ENCODE data around the gene CHCHD3. TPM values are rescaled to one million over a fixed set of nuclear protein-coding genes. Genes with fewer than 3 reads are reported as not detected.

Gene CHCHD3
- total RNA-seq, 1 experiment from 2014 or later = 102 TPM

DNA sequence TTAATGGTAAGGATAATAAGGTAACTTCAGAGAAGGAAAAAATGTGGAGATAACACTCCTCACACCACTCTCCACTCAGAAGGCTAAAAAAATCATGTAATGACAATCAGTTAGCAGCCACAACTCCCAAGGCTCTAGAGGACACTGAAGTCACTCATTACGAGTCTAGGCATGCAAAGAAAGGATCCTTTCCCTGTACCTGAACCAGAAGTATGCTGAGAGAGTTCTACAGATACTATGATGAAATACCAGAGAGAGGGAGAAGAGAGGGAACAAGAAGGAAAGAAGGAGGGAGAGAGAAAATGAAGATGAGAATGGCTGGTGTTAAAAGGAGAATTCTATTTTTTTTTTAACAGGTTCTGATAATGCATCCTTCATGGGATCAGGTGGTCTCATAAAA is 281.4 kb downstream of the CHCHD3 start:
- TF ChIP-seq, protein P1, sequence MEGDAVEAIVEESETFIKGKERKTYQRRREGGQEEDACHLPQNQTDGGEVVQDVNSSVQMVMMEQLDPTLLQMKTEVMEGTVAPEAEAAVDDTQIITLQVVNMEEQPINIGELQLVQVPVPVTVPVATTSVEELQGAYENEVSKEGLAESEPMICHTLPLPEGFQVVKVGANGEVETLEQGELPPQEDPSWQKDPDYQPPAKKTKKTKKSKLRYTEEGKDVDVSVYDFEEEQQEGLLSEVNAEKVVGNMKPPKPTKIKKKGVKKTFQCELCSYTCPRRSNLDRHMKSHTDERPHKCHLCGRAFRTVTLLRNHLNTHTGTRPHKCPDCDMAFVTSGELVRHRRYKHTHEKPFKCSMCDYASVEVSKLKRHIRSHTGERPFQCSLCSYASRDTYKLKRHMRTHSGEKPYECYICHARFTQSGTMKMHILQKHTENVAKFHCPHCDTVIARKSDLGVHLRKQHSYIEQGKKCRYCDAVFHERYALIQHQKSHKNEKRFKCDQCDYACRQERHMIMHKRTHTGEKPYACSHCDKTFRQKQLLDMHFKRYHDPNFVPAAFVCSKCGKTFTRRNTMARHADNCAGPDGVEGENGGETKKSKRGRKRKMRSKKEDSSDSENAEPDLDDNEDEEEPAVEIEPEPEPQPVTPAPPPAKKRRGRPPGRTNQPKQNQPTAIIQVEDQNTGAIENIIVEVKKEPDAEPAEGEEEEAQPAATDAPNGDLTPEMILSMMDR (IDR thresholded peaks at IDR 0.05; ENCODE audit: insufficient read depth in 1 of 2, low read depth in 1 of 2, low read length in 1 of 2, severe bottlenecking in 1 of 2, unreplicated experiment in 1 of 2) = no peak
- no peak overlapping the region for H3K4me3 Mint-ChIP-seq (ENCODE audit: unreplicated experiment)
- no peak overlapping the region for H3K27ac Mint-ChIP-seq (ENCODE audit: unreplicated experiment)
- BruUV-seq (replicated peaks) = no TSS peak
- no peaks in the 10 kb centered on the region for H3K9me3 Mint-ChIP-seq (ENCODE audit: unreplicated experiment)
- Histone ChIP-seq H3K9me3 (no peaks in the 10 kb centered on the region), H3K27me3 (replicated peaks; ENCODE audit: control insufficient read depth, insufficient read depth, low read length) (no peaks in the 10 kb centered on the region), H3K36me3 (ENCODE audit: control insufficient read depth, insufficient read depth, low read length) (no peaks in the 10 kb centered on the region), H3K4me1 (no peaks in the 10 kb centered on the region), H3K4me3 (ENCODE audit: low read depth, low read length) (no peak overlapping the region)
- DNase-seq = no peak
- ChIA-PET POLR2A (no interaction called here), CTCF (no interaction called here)
- no peaks in the 10 kb centered on the region for H3K4me1 Mint-ChIP-seq (ENCODE audit: low read depth, unreplicated experiment)
- no peaks in the 10 kb centered on the region for H3K36me3 Mint-ChIP-seq (ENCODE audit: insufficient read depth, unreplicated experiment)
- no peaks in the 10 kb centered on the region for H3K27me3 Mint-ChIP-seq (ENCODE audit: insufficient read depth, unreplicated experiment)
- intact Hi-C loops (cut with micrococcal nuclease; ENCODE audit: unreplicated experiment) = no loop called here

DNA sequence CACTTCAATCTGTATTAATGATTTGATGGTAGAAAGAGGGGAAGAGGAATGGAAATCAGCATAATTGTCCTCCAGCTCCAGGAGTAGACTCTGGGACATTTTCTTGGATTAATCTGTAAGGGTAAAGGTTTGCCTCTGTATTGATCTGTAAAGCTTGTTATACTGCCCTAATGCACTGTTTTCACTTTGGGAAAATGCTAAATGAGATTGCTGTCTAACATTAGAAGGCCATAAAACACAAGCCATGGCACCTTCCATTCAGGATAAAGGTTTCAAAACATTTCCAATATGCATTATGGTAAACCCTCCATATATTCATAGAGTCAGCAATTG is 282.8 kb downstream of the CHCHD3 start:
- H3K4me3 Mint-ChIP-seq (ENCODE audit: unreplicated experiment) = no peak overlapping the region
- Histone ChIP-seq H3K4me3 (ENCODE audit: low read depth, low read length) (no peak overlapping the region), H3K9me3 (no peaks in the 10 kb centered on the region), H3K27me3 (replicated peaks; ENCODE audit: control insufficient read depth, insufficient read depth, low read length) (no peaks in the 10 kb centered on the region), H3K36me3 (ENCODE audit: control insufficient read depth, insufficient read depth, low read length) (no peaks in the 10 kb centered on the region; the same call in 1 of the 2 replicates), H3K4me1 (no peaks in the 10 kb centered on the region)
- intact Hi-C loops (cut with micrococcal nuclease; ENCODE audit: unreplicated experiment) = no loop called here
- ChIA-PET POLR2A (no interaction called here), CTCF (no interaction called here)
- H3K27ac Mint-ChIP-seq (ENCODE audit: unreplicated experiment) = no peak overlapping the region
- no TSS peak for BruUV-seq (replicated peaks)
- TF ChIP-seq, protein P1 (IDR thresholded peaks at IDR 0.05; ENCODE audit: insufficient read depth in 1 of 2, low read depth in 1 of 2, low read length in 1 of 2, severe bottlenecking in 1 of 2, unreplicated experiment in 1 of 2) = no peak
- no peak for DNase-seq
- H3K4me1 Mint-ChIP-seq (ENCODE audit: low read depth, unreplicated experiment) = no peaks in the 10 kb centered on the region
- peaks cover 4% of the 10 kb centered on the region for H3K36me3 Mint-ChIP-seq (ENCODE audit: insufficient read depth, unreplicated experiment)
- no peaks in the 10 kb centered on the region for H3K9me3 Mint-ChIP-seq (ENCODE audit: unreplicated experiment)
- H3K27me3 Mint-ChIP-seq (ENCODE audit: insufficient read depth, unreplicated experiment) = no peaks in the 10 kb centered on the region

DNA sequence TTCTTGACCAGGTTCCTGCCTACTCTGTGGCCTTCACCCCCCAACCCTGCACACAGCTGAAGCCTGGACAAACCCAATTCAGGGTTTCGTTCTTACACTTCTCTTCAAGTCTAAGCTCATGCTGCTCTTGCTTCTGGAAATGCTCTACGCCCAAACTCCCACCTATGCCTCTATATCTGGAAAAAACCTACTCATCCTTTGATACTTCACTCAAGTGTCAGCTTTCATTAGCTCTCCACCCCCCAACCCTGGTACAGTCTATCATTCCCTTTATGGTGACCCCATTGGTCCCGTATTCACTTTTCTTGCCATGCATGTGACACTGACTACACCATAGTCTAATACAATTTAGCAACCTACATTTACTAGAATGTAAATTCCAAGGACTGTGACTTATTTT is 284.7 kb downstream of the CHCHD3 start:
- Mint-ChIP-seq H3K27ac (ENCODE audit: unreplicated experiment) (peak overlapping the region; percentile 33), H3K4me1 (ENCODE audit: low read depth, unreplicated experiment) (no peaks in the 10 kb centered on the region), H3K4me3 (ENCODE audit: unreplicated experiment) (no peak overlapping the region), H3K36me3 (ENCODE audit: insufficient read depth, unreplicated experiment) (peaks cover 4% of the 10 kb centered on the region), H3K9me3 (ENCODE audit: unreplicated experiment) (no peaks in the 10 kb centered on the region), H3K27me3 (ENCODE audit: insufficient read depth, unreplicated experiment) (no peaks in the 10 kb centered on the region)
- Histone ChIP-seq H3K4me1 (no peaks in the 10 kb centered on the region), H3K27me3 (replicated peaks; ENCODE audit: control insufficient read depth, insufficient read depth, low read length) (no peaks in the 10 kb centered on the region), H3K4me3 (ENCODE audit: low read depth, low read length) (no peak overlapping the region), H3K36me3 (ENCODE audit: control insufficient read depth, insufficient read depth, low read length) (peaks cover 3% of the 10 kb centered on the region; the same call in 1 of the 2 replicates), H3K9me3 (no peaks in the 10 kb centered on the region)
- BruUV-seq (replicated peaks) = no TSS peak
- TF ChIP-seq, protein P1 (IDR thresholded peaks at IDR 0.05; ENCODE audit: insufficient read depth in 1 of 2, low read depth in 1 of 2, low read length in 1 of 2, severe bottlenecking in 1 of 2, unreplicated experiment in 1 of 2) = no peak
- DNase-seq = no peak
- POLR2A ChIA-PET = no interaction called here
- CTCF ChIA-PET = no interaction called here
- intact Hi-C loops (cut with micrococcal nuclease; ENCODE audit: unreplicated experiment) = no loop called here
